GM12878 (cell line): ENCODE data around the gene ADAM10. TPM values are rescaled to one million over a fixed set of nuclear protein-coding genes. Genes with fewer than 3 reads are reported as not detected.

Source experiments
- ATAC-seq: fragments of 200-7000 bp; cut with Tn5 transposase; 3 replicates; pipeline ENCODE4 v1.9.1; 2020; ENCODE audit warnings: mild to moderate bottlenecking, moderate library complexity
- BruUV-seq: library from RNA; stranded (reverse); fragments of 400-500 nt; replicated peaks from 2 replicates; lab custom pipeline; 2021; lab: Mats Ljungman, UMichigan
- CTCF ChIA-PET: fragments of 300-600 bp; sonication (Branson Sonifier 250); formaldehyde crosslinking; extraction: SDS; loops from one replicate; lab custom pipeline; 2021; ENCODE audit warnings: inconsistent platforms; lab: Yijun Ruan, JAX
- POLR2A ChIA-PET: fragments of 350-600 bp; formaldehyde crosslinking; extraction: SDS; loops from one replicate; lab custom pipeline; 2021; ENCODE audit warnings: inconsistent platforms; lab: Charles Lee
- RAD21 ChIA-PET: fragments of 300-600 bp; sonication (Branson Sonifier 250); formaldehyde crosslinking; loops from one replicate; lab custom pipeline; 2023; ENCODE audit warnings: antibody characterized with exemption; ENCODE audit not compliant: unreplicated experiment; lab: Charles Lee
- SMC1A ChIA-PET: fragments of 300-600 bp; sonication (Branson Sonifier 250); formaldehyde crosslinking; loops from one replicate; lab custom pipeline; 2023; ENCODE audit not compliant: unreplicated experiment, uncharacterized antibody; lab: Charles Lee
- DNase-seq: peaks from one replicate; pipeline ENCODE4 v3.0.0-alpha.2; 2011; ENCODE audit warnings: low read depth, low spot score
- FAIRE-seq: peaks from 3 replicates; lab custom pipeline; 2011; peaks lifted over from hg19 to GRCh38; lab: Jason Lieb, UNC
- H2AFZ ChIP-seq: 2 replicates; pipeline ENCODE4 v1.6.0; 2011; ENCODE audit warnings: low read depth, low read length, control low read depth; ENCODE audit not compliant: control insufficient read depth
- H3K27ac ChIP-seq: 2 replicates; pipeline ENCODE4 v1.5.1; 2011; ENCODE audit warnings: control low read depth; ENCODE audit not compliant: control insufficient read depth, insufficient read depth
- H3K27me3 ChIP-seq, 2 experiments: replicated peaks in 1 of 2; 2 replicates each; pipeline versions ENCODE4 v1.6.0 to v1.6.1; 2011; ENCODE audit warnings: low read length in 1 of 2; ENCODE audit not compliant: control insufficient read depth in 2 of 2, insufficient read depth in 2 of 2
- H3K36me3 ChIP-seq, 2 experiments: 2 replicates each; pipeline ENCODE4 v1.5.1; 2011; ENCODE audit warnings: low read length in 1 of 2; ENCODE audit not compliant: control insufficient read depth in 2 of 2, insufficient read depth in 2 of 2
- H3K4me1 ChIP-seq: 2 replicates; pipeline ENCODE4 v1.6.1; 2011; ENCODE audit warnings: mild to moderate bottlenecking, low read length, moderate library complexity, mixed read lengths; ENCODE audit not compliant: control insufficient read depth, insufficient read depth
- H3K4me2 ChIP-seq: 2 replicates; pipeline ENCODE4 v1.6.0; 2011; ENCODE audit warnings: control low read depth; ENCODE audit not compliant: control insufficient read depth, insufficient read depth
- H3K4me3 ChIP-seq: fragments of 200-600 bp; sonication (generic); 2 replicates; pipeline ENCODE4 v1.5.1; 2016
- H3K79me2 ChIP-seq: 2 replicates; pipeline ENCODE4 v1.6.0; 2011; ENCODE audit warnings: low read length; ENCODE audit not compliant: control insufficient read depth, insufficient read depth
- H3K9ac ChIP-seq: 2 replicates; pipeline ENCODE4 v1.8.0; 2011; ENCODE audit warnings: low read length, control low read depth, mixed read lengths; ENCODE audit not compliant: control insufficient read depth, insufficient read depth
- H3K9me3 ChIP-seq: replicated peaks from 3 replicates; pipeline ENCODE4 v1.5.1; 2011; ENCODE audit warnings: mild to moderate bottlenecking, low read length; ENCODE audit not compliant: control insufficient read depth, insufficient read depth
- H4K20me1 ChIP-seq: 2 replicates; pipeline ENCODE4 v1.6.0; 2011; ENCODE audit not compliant: control insufficient read depth, insufficient read depth
- ATF7 ChIP-seq: fragments of 450-650 bp; IDR thresholded peaks from 2 replicates; pipeline ENCODE4 v1.6.1; 2016; ENCODE audit warnings: low read depth, mild to moderate bottlenecking
- DPF2 ChIP-seq: fragments of 450-650 bp; IDR thresholded peaks from 2 replicates; pipeline ENCODE4 v1.6.1; 2017; ENCODE audit warnings: mild to moderate bottlenecking
- FOS ChIP-seq: IDR thresholded peaks from 3 replicates; pipeline ENCODE4 v1.6.1; 2011; ENCODE audit warnings: borderline replicate concordance; ENCODE audit not compliant: insufficient read length; ENCODE audit errors: extremely low read depth
- JUNB ChIP-seq: IDR thresholded peaks from 2 replicates; pipeline ENCODE4 v1.6.1; 2016; ENCODE audit warnings: antibody characterized with exemption, mild to moderate bottlenecking
- NFIC ChIP-seq: IDR thresholded peaks from 2 replicates; pipeline ENCODE4 v1.6.1; 2012; ENCODE audit warnings: low read depth, mild to moderate bottlenecking, inconsistent platforms, low read length, moderate library complexity
- SIX5 ChIP-seq: IDR thresholded peaks from 2 replicates; pipeline ENCODE4 v1.6.1; 2011; ENCODE audit warnings: mild to moderate bottlenecking, low read depth, low read length, moderate library complexity; ENCODE audit not compliant: severe bottlenecking
- SMARCA5 ChIP-seq: fragments of 450-650 bp; IDR thresholded peaks from 2 replicates; pipeline ENCODE4 v1.6.1; 2017; ENCODE audit warnings: mild to moderate bottlenecking
- SREBF1 ChIP-seq: IDR thresholded peaks from 2 replicates; pipeline ENCODE4 v1.6.1; 2012; ENCODE audit warnings: mild to moderate bottlenecking, low read length
- TCF3 ChIP-seq: IDR thresholded peaks from 2 replicates; pipeline ENCODE4 v1.6.1; 2012; ENCODE audit warnings: low read depth, mild to moderate bottlenecking, low read length, borderline replicate concordance; ENCODE audit not compliant: insufficient read depth
- WGBS: methylation state at CpG from one replicate; pipeline ENCODE4 v1.1.6; 2016; ENCODE audit warnings: low lambda C conversion rate; ENCODE audit not compliant: insufficient replicate concordance, insufficient coverage; ENCODE audit errors: missing lambda C conversion rate; 5-methylcytosine and 5-hydroxymethylcytosine counted together
- in situ Hi-C: fragments of 300-500 bp; cut with MboI; formaldehyde crosslinking; loops from 9 replicates; pipeline ENCODE4 v1.14.3; 2018; ENCODE audit warnings: mixed read lengths
- intact Hi-C: fragments of 100-400 bp; cut with micrococcal nuclease; formaldehyde crosslinking; loops from one replicate; pipeline ENCODE4 v1.14.2; 2022; ENCODE audit not compliant: unreplicated experiment
- polyA plus RNA-seq, 11 experiments: library from polyadenylated mRNA; depleted of rRNA in 4 of 11; unstranded in 6 of 11; stranded (reverse) in 5 of 11; fragments of >200 nt; fragmentation: Nextera tagmentation in 4 of 11; fragmentation: Illumina TruSeq in 1 of 11; extraction: Ambion mirVana in 4 of 11; extraction: Trizol in 1 of 11; gene quantifications; 1 replicate in 1 of 11; 2 replicates in 10 of 11; pipeline versions ENCODE4 v1.2.1 to v1.2.3, GENCODE V29; 2011 to 2016; ENCODE audit warnings: inconsistent platforms in 2 of 11, missing spikeins in 2 of 11, low read depth in 1 of 11
- total RNA-seq, 4 experiments: library from RNA; depleted of rRNA in 3 of 4; stranded (reverse); fragments of >200 nt in 3 of 4; fragmentation: Illumina TruSeq in 1 of 4; extraction: Trizol in 1 of 4; gene quantifications; 2 replicates each; pipeline versions ENCODE4 v1.2.1 to v1.2.3, GENCODE V29; 2013 to 2021
- TF ChIP-seq, protein P1 (sequence below): IDR thresholded peaks from 2 replicates; pipeline ENCODE4 v1.6.1; 2012; ENCODE audit warnings: low read length, inconsistent platforms
- TF ChIP-seq, protein P2 (sequence below), 3 experiments: IDR thresholded peaks in 2 of 3; conservative IDR thresholded peaks in 1 of 3; 2 replicates each; pipeline ENCODE4 v1.5.1; 2011; ENCODE audit warnings: low read depth in 3 of 3, low read length in 3 of 3, mild to moderate bottlenecking in 3 of 3, control low read depth in 2 of 3, moderate library complexity in 2 of 3, inconsistent platforms in 1 of 3, mixed read lengths in 1 of 3; ENCODE audit not compliant: control insufficient read depth in 2 of 3, insufficient read depth in 1 of 3; ENCODE audit errors: extremely low read depth in 1 of 3

The ADAM10 gene
- total and polyA plus RNA-seq, 10 of the 15 experiments (the other 5 are each of a cell fraction or from before 2014, with no cell fraction given): 10.0 to 88.9 (median 51.7) TPM

DNA sequence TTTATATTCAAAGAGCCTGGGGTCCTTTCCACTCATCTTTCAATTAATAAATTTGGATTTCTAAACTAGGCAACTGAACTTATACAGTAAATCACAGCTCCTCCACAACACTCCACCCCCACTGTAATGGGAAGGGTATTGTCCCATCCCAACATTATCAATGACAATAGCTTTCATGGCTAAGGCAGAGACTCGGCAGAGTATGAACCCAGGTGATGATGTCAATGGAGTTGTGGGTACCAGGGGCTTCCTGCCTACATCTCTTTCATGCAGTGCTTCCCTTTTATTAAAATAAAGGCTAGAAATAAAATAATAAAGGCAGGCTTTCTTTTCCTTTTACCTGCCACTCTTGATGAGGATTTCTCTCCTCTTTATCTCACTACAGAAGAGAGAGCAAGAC lies 109.5 kb downstream of the ADAM10 start (continued):
- TF ChIP-seq TCF3: no peak
- no peak for TF ChIP-seq SREBF1
- no peak for TF ChIP-seq SIX5
- no peak for TF ChIP-seq DPF2
- no peak for TF ChIP-seq FOS
- TF ChIP-seq, protein P1, sequence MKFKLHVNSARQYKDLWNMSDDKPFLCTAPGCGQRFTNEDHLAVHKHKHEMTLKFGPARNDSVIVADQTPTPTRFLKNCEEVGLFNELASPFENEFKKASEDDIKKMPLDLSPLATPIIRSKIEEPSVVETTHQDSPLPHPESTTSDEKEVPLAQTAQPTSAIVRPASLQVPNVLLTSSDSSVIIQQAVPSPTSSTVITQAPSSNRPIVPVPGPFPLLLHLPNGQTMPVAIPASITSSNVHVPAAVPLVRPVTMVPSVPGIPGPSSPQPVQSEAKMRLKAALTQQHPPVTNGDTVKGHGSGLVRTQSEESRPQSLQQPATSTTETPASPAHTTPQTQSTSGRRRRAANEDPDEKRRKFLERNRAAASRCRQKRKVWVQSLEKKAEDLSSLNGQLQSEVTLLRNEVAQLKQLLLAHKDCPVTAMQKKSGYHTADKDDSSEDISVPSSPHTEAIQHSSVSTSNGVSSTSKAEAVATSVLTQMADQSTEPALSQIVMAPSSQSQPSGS: no peak
- no peak for TF ChIP-seq SMARCA5
- no peak for TF ChIP-seq NFIC

- Histone ChIP-seq H2AFZ (no peak overlapping the region), H3K4me3 (no peak overlapping the region), H3K4me1 (no peaks in the 10 kb centered on the region), H3K9me3 (no peaks in the 10 kb centered on the region; the same call in 2 of the 3 replicates), H3K4me2 (no peak overlapping the region), H3K36me3 (peaks cover 0 to 9% of the 10 kb centered on the region in 2 experiments; a peak in 1 of 4 replicates), H4K20me1 (no peaks in the 10 kb centered on the region), H3K27ac (no peak overlapping the region), H3K27me3 (no peaks in the 10 kb centered on the region), H3K9ac (no peak overlapping the region), H3K79me2 (no peaks in the 10 kb centered on the region)
- SMC1A ChIA-PET: interaction anchor here (0.8 to 1.9 kb wide), 10 partner anchors 8 to 411 kb away, joined by 3 to 5 read pairs (median 4); no protein-coding TSS in a partner anchor
- no TSS peak for BruUV-seq
- TF ChIP-seq ATF7: 0 out of 2 replicates have a peak, but pooled peaks have one; percentile 27
- TF ChIP-seq JUNB: peak; percentile 14; the same call in 1 of the 2 replicates
- TF ChIP-seq, protein P2, sequence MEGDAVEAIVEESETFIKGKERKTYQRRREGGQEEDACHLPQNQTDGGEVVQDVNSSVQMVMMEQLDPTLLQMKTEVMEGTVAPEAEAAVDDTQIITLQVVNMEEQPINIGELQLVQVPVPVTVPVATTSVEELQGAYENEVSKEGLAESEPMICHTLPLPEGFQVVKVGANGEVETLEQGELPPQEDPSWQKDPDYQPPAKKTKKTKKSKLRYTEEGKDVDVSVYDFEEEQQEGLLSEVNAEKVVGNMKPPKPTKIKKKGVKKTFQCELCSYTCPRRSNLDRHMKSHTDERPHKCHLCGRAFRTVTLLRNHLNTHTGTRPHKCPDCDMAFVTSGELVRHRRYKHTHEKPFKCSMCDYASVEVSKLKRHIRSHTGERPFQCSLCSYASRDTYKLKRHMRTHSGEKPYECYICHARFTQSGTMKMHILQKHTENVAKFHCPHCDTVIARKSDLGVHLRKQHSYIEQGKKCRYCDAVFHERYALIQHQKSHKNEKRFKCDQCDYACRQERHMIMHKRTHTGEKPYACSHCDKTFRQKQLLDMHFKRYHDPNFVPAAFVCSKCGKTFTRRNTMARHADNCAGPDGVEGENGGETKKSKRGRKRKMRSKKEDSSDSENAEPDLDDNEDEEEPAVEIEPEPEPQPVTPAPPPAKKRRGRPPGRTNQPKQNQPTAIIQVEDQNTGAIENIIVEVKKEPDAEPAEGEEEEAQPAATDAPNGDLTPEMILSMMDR (IDR thresholded peaks at IDR 0.05 in 2 of 3, conservative IDR thresholded peaks at IDR 0.05 in 1 of 3; ENCODE audit: control insufficient read depth in 2 of 3, extremely low read depth in 1 of 3, insufficient read depth in 1 of 3, low read depth in 3 of 3, low read length in 3 of 3): no peak
- DNase-seq (no peak), FAIRE-seq (no peak), ATAC-seq (no peak)
- WGBS: 2% methylated on average over 2 of the region's 2 CpGs
- CTCF ChIA-PET: interaction anchor here (0.6 to 1.4 kb wide), 3 partner anchors 10 to 38 kb away, joined by 3 read pairs; no protein-coding TSS in a partner anchor
- in situ Hi-C loops: no loop called here
- RAD21 ChIA-PET: no interaction called here
- intact Hi-C loops: no loop called here
- POLR2A ChIA-PET: interaction anchor here (0.6 to 0.7 kb wide), 2 partner anchors 38 to 219 kb away, joined by 3 read pairs; no protein-coding TSS in a partner anchor
These were observed 110.3 kb downstream of the ADAM10 start for GRCh38 chr15:58639002-58639756.
